K562 (cell line): ENCODE data around the gene GPRIN3. TPM values are rescaled to one million over a fixed set of nuclear protein-coding genes. Genes with fewer than 3 reads are reported as not detected.

Experiments
- ATAC-seq: fragments of 200-7000 bp; cut with Tn5 transposase; 3 replicates; pipeline ENCODE4 v1.9.1; 2020; ENCODE audit warnings: moderate library complexity
- BruUV-seq: library from RNA; stranded (reverse); fragments of 400-500 nt; replicated peaks from 2 replicates; lab custom pipeline; 2021; lab: Mats Ljungman, UMichigan
- CTCF ChIA-PET: fragments of 300-600 bp; formaldehyde crosslinking; extraction: SDS; loops from one replicate; lab custom pipeline; 2021; ENCODE audit warnings: low intra/inter-chr PET ratio; lab: Yijun Ruan, JAX
- POLR2A ChIA-PET: fragments of 300-600, 350-650 bp; sonication (Branson Sonifier 250); formaldehyde crosslinking; extraction: SDS; loops from one replicate; lab custom pipeline; 2021; ENCODE audit warnings: antibody characterized with exemption, inconsistent platforms; lab: Yijun Ruan, JAX
- DNase-seq, 4 experiments: peaks; one replicate each; pipeline versions ENCODE4 v3.0.0 to v3.0.0-alpha.2; 2011 to 2018; ENCODE audit warnings: low spot score in 3 of 4, mixed read lengths in 3 of 4; ENCODE audit errors: extremely low read depth in 1 of 4
- FAIRE-seq: peaks from 2 replicates; lab custom pipeline; 2011; peaks lifted over from hg19 to GRCh38; lab: Jason Lieb, UNC
- H2AFZ ChIP-seq: 2 replicates; pipeline ENCODE4 v1.6.0; 2011; ENCODE audit warnings: low read depth, low read length, control low read depth, inconsistent platforms
- H3K27ac ChIP-seq: fragments of 200-600 bp; 3 replicates; pipeline ENCODE4 v1.8.0; 2011; ENCODE audit warnings: low read depth, mild to moderate bottlenecking, control low read depth, inconsistent platforms, low read length, moderate library complexity, mixed read lengths; ENCODE audit errors: extremely low read depth
- H3K27me3 ChIP-seq, 2 experiments: fragments of 300-600 bp in 1 of 2; 2 replicates in 1 of 2; 3 replicates in 1 of 2; pipeline versions ENCODE4 v1.6.0 to v1.8.0; 2011; ENCODE audit warnings: inconsistent platforms in 2 of 2, low read length in 2 of 2, mild to moderate bottlenecking in 1 of 2, mixed read lengths in 1 of 2, moderate library complexity in 1 of 2; ENCODE audit not compliant: control insufficient read depth in 2 of 2, insufficient read depth in 2 of 2
- H3K36me3 ChIP-seq: fragments of 300-600 bp; 3 replicates; pipeline ENCODE4 v1.8.0; 2011; ENCODE audit warnings: mild to moderate bottlenecking, low read length, inconsistent platforms; ENCODE audit not compliant: control insufficient read depth, insufficient read depth
- H3K4me1 ChIP-seq, 2 experiments: fragments of 200-600 bp in 1 of 2; replicated peaks in 1 of 2; 2 replicates in 1 of 2; 3 replicates in 1 of 2; pipeline versions ENCODE4 v1.5.1 to v1.8.0; 2011; ENCODE audit warnings: inconsistent platforms in 2 of 2, low read length in 2 of 2, mild to moderate bottlenecking in 1 of 2, mixed read lengths in 1 of 2, moderate library complexity in 1 of 2; ENCODE audit not compliant: control insufficient read depth in 2 of 2, insufficient read depth in 2 of 2
- H3K4me2 ChIP-seq: 2 replicates; pipeline ENCODE4 v1.6.1; 2011; ENCODE audit warnings: low read length, control low read depth, inconsistent platforms, mixed read lengths; ENCODE audit not compliant: insufficient read depth
- H3K4me3 ChIP-seq: fragments of 200-600 bp; sonication (generic), shearing (Covaris generic); 2 replicates; pipeline ENCODE4 v1.5.1; 2016; ENCODE audit warnings: control low read depth, inconsistent platforms
- H3K79me2 ChIP-seq: fragments of 200-600 bp; 3 replicates; pipeline ENCODE4 v1.8.0; 2011; ENCODE audit warnings: low read length, inconsistent platforms; ENCODE audit not compliant: control insufficient read depth, insufficient read depth
- H3K9ac ChIP-seq, 2 experiments: 2 replicates each; pipeline versions ENCODE4 v1.6.0 to v1.6.1; 2011; ENCODE audit warnings: low read depth in 2 of 2, low read length in 2 of 2, control low read depth in 1 of 2, inconsistent platforms in 1 of 2, mild to moderate bottlenecking in 1 of 2, mixed read lengths in 1 of 2; ENCODE audit not compliant: insufficient read depth in 1 of 2
- H3K9me1 ChIP-seq: one replicate; pipeline ENCODE4 v1.6.0; 2011; ENCODE audit warnings: inconsistent platforms, mild to moderate bottlenecking, low read length, moderate library complexity; ENCODE audit not compliant: control insufficient read depth, insufficient read depth
- H3K9me3 ChIP-seq: replicated peaks from 2 replicates; pipeline ENCODE4 v1.5.1; 2011; ENCODE audit warnings: low read depth, low read length, inconsistent platforms; ENCODE audit not compliant: control insufficient read depth, insufficient read depth
- H4K20me1 ChIP-seq: replicated peaks from 2 replicates; pipeline ENCODE4 v1.6.1; 2011; ENCODE audit warnings: low read length, inconsistent platforms, mixed read lengths; ENCODE audit not compliant: control insufficient read depth, insufficient read depth
- CBX1 ChIP-seq: sonication (generic); IDR thresholded peaks from 2 replicates; pipeline ENCODE4 v1.6.1; 2016; ENCODE audit warnings: antibody characterized with exemption, low read depth, mild to moderate bottlenecking
- CBX5 ChIP-seq: IDR thresholded peaks from 2 replicates; pipeline ENCODE4 v1.6.1; 2014; ENCODE audit warnings: low read depth, borderline replicate concordance
- GABPB2 ChIP-seq: fragments of 250-450 bp; sonication (Bioruptor Pico); conservative IDR thresholded peaks from 2 replicates; pipeline ENCODE4 v1.5.1; 2021; ENCODE audit warnings: mild to moderate bottlenecking
- KLF10 ChIP-seq: fragments of 250-450 bp; sonication (Bioruptor Pico); IDR thresholded peaks from 2 replicates; pipeline ENCODE4 v1.6.1; 2021; ENCODE audit warnings: matching md5 sums
- MTA3 ChIP-seq: fragments of 450-650 bp; formaldehyde crosslinking; IDR thresholded peaks from 2 replicates; pipeline ENCODE4 v1.6.1; 2017; ENCODE audit warnings: mild to moderate bottlenecking, borderline replicate concordance
- MYNN ChIP-seq, 2 experiments: sonication (generic); formaldehyde crosslinking in 1 of 2; IDR thresholded peaks; 2 replicates each; pipeline versions ENCODE4 v1.5.0 to v1.6.1; 2016 to 2020; ENCODE audit warnings: antibody characterized with exemption in 1 of 2, missing genetic modification reagents in 1 of 2
- PRDM10 ChIP-seq: fragments of 450-650 bp; IDR thresholded peaks from 2 replicates; pipeline ENCODE4 v1.6.1; 2018; ENCODE audit not compliant: partially characterized antibody
- PYGO2 ChIP-seq: fragments of 450-650 bp; IDR thresholded peaks from 2 replicates; pipeline ENCODE4 v1.6.1; 2016; ENCODE audit warnings: mild to moderate bottlenecking, missing genetic modification characterization, moderate library complexity, missing compliant biosample characterization
- SNRNP70 ChIP-seq: fragments of 200-400 bp; formaldehyde crosslinking; optimal IDR thresholded peaks from 2 replicates; pipeline ENCODE3; 2017; ENCODE audit warnings: low read depth, low read length
- ZNF277 ChIP-seq: fragments of 250-450 bp; sonication (Bioruptor Pico); IDR thresholded peaks from 2 replicates; pipeline ENCODE4 v1.8.0; 2022; ENCODE audit warnings: inconsistent platforms, mild to moderate bottlenecking, moderate library complexity, borderline replicate concordance
- ZNF41 ChIP-seq: fragments of 250-450 bp; sonication (Bioruptor Pico); conservative IDR thresholded peaks from 2 replicates; pipeline ENCODE4 v1.4.0; 2020; ENCODE audit warnings: mild to moderate bottlenecking
- ZNF79 ChIP-seq: fragments of 250-450 bp; sonication (Bioruptor Pico); IDR thresholded peaks from 2 replicates; pipeline ENCODE4 v1.4.0; 2020; ENCODE audit warnings: low read depth, mild to moderate bottlenecking, moderate library complexity
- WGBS: fragments of 100-300 bp; shearing (Covaris generic); methylation state at CpG from one replicate; pipeline ENCODE4 v1.1.6; 2016; ENCODE audit warnings: low coverage, mixed read lengths; ENCODE audit not compliant: insufficient coverage; ENCODE audit errors: missing lambda C conversion rate; 5-methylcytosine and 5-hydroxymethylcytosine counted together
- in situ Hi-C: fragments of 300-500 bp; cut with MboI; formaldehyde crosslinking; loops from 4 replicates; pipeline ENCODE4 v1.15.0; 2018; ENCODE audit warnings: inconsistent platforms, mixed read lengths
- intact Hi-C: fragments of 100-400 bp; cut with micrococcal nuclease; formaldehyde crosslinking; loops from 2 replicates; pipeline ENCODE4 v1.14.2; 2022
- polyA plus RNA-seq, 8 experiments: library from polyadenylated mRNA; depleted of rRNA in 4 of 8; stranded (reverse) in 5 of 8; unstranded in 3 of 8; fragments of >200 nt; fragmentation: Nextera tagmentation in 2 of 8; fragmentation: Illumina TruSeq in 1 of 8; extraction: Ambion mirVana in 2 of 8; extraction: Trizol in 1 of 8; gene quantifications; 2 replicates each; pipeline versions ENCODE4 v1.2.1 to v1.2.3, GENCODE V29; 2011 to 2014; ENCODE audit warnings: inconsistent platforms in 1 of 8, missing spikeins in 1 of 8
- total RNA-seq, 7 experiments: library from RNA; depleted of rRNA in 6 of 7; stranded (reverse); fragments of >200 nt in 6 of 7; fragmentation: Illumina TruSeq in 2 of 7; extraction: Trizol in 2 of 7; gene quantifications; 2 replicates each; pipeline versions ENCODE4 v1.2.1 to v1.2.3, GENCODE V29; 2011 to 2021; ENCODE audit warnings: low replicate concordance in 1 of 7
- TF ChIP-seq, protein P1 (sequence below), 2 experiments: fragments of 200-800 bp in 1 of 2; sonication (Bioruptor generic) in 1 of 2; sonication (generic) in 1 of 2; formaldehyde crosslinking in 1 of 2; IDR thresholded peaks in 1 of 2; conservative IDR thresholded peaks in 1 of 2; 2 replicates each; pipeline versions ENCODE4 v1.5.0 to v1.6.1; 2016 to 2020; ENCODE audit warnings: missing compliant biosample characterization in 1 of 2, missing genetic modification characterization in 1 of 2, missing genetic modification reagents in 1 of 2

Gene GPRIN3
- total and polyA plus RNA-seq, 9 of the 15 experiments (the other 6 are each of a cell fraction or from before 2014, with no cell fraction given), result 0.02 TPM; not detected in 8

DNA sequence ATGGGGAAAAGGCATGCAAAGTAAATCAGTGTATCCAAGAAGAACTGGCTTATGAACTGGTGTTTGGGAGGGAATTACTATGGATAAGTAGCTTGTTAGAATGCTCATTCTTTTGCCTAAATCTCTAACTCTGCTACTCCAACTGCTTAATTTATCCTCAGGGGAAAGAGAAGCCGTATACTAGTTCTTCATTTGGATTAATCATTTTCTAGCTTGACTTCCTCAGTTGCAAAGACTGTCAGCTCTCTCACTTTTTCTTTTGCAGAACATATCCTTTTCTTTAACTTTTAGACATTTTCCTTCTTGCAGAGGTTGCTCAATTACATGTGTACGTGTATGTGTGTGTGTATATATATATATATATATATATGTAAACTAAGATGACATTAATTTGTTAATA is 21.9 kb downstream of the GPRIN3 start:
- in situ Hi-C loops, result no loop called here
- BruUV-seq, result no TSS peak
- no peak for TF ChIP-seq MYNN (IDR thresholded peaks at IDR 0.05)
- no peak for TF ChIP-seq MYNN (CRISPR knock-in tag; IDR thresholded peaks at IDR 0.05)
- no peak for TF ChIP-seq PRDM10
- no peak for TF ChIP-seq ZNF41
- no peak for TF ChIP-seq GABPB2 (CRISPR knock-in tag)
- TF ChIP-seq, protein P1, sequence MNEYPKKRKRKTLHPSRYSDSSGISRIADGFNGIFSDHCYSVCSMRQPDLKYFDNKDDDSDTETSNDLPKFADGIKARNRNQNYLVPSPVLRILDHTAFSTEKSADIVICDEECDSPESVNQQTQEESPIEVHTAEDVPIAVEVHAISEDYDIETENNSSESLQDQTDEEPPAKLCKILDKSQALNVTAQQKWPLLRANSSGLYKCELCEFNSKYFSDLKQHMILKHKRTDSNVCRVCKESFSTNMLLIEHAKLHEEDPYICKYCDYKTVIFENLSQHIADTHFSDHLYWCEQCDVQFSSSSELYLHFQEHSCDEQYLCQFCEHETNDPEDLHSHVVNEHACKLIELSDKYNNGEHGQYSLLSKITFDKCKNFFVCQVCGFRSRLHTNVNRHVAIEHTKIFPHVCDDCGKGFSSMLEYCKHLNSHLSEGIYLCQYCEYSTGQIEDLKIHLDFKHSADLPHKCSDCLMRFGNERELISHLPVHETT (CRISPR knock-in tag; conservative IDR thresholded peaks at IDR 0.05 in 1 of 2, IDR thresholded peaks at IDR 0.05 in 1 of 2), result no peak
- no peak for TF ChIP-seq ZNF277 (CRISPR knock-in tag)
- no peak for TF ChIP-seq SNRNP70
- TF ChIP-seq MTA3, result no peak
- TF ChIP-seq ZNF79, result no peak
- TF ChIP-seq KLF10 (CRISPR knock-in tag), result no peak
- no peak for TF ChIP-seq PYGO2
- TF ChIP-seq CBX1, result no peak
- TF ChIP-seq CBX5, result no peak
- no peak overlapping the region for H3K4me2 ChIP-seq
- no peaks in the 10 kb centered on the region for H4K20me1 ChIP-seq
- WGBS, result 0% methylated on average over 2 of the region's 2 CpGs
- POLR2A ChIA-PET, result no interaction called here
- CTCF ChIA-PET, result no interaction called here
- H3K9me1 ChIP-seq, result no peaks in the 10 kb centered on the region
- H3K27ac ChIP-seq, result no peak overlapping the region
- H3K9me3 ChIP-seq, result no peaks in the 10 kb centered on the region
- H3K4me1 ChIP-seq, result 0 out of 5 replicates have a peak, but pooled peaks cover 0 to 2% of the 10 kb centered on the region in 2 experiments
- no peak overlapping the region for H2AFZ ChIP-seq
- H3K4me3 ChIP-seq, result no peak overlapping the region
- no peak for DNase-seq
- no peaks in the 10 kb centered on the region for H3K79me2 ChIP-seq
- intact Hi-C loops, result no loop called here
- no peak for ATAC-seq
- H3K9ac ChIP-seq, result no peak overlapping the region
- H3K36me3 ChIP-seq, result no peaks in the 10 kb centered on the region
- no peaks in the 10 kb centered on the region for H3K27me3 ChIP-seq
- no peak for FAIRE-seq
